ENCODE results near the gene RBM17. TPM values are rescaled to one million over a fixed set of nuclear protein-coding genes. Genes with fewer than 3 reads are reported as not detected.

Gene RBM17
- total and polyA plus RNA-seq, 10 of the 15 experiments (the other 5 are each of a cell fraction or from before 2014, with no cell fraction given): 28.4 to 181 (median 83.9) TPM

DNA sequence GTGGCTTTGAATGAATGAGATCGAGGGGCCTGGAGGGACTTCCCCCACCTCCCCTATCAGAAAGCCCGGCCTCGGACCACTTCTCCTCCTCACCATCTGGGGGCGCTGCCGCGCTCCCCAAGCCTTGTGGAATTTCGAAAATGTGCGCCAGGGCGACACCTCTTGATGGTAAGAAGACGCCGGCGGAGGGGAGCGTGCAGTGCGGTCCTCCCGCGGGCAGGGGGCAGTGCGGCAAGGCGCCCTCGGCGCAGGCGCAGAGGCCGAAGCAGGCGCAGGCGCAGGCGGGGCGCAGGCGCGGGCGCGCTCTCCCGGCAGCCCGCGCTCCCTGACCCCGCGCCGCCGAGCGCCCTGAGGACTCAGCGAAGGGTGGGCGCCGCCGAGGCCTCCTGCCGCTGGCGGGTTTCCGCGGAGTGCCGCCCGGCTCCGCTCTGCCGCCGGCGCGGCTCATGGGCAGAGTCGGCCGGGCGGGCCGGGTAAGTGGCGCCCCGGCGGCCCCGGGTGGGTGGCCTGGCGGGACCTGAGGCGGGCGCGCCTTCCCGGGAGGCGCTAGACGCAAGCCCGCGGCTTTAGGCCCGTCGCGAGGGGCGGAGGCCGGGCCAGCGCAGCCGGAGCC lies at the start of gene RBM17 (continued):
- TF ChIP-seq MLLT1 (IDR thresholded peaks at IDR 0.05) (0 out of 2 replicates have a peak, but pooled peaks have one; percentile 14), DPF2 (IDR thresholded peaks at IDR 0.05) (peak; percentile 81), PAX8 (IDR thresholded peaks at IDR 0.05) (no peak), IKZF1 (conservative IDR thresholded peaks at IDR 0.05) (peak; percentile 100), TAF1 (IDR thresholded peaks at IDR 0.05; ENCODE audit: borderline replicate concordance, low read depth, low read length) (peak; percentile 74; the same call in 1 of the 2 replicates), TCF7 (IDR thresholded peaks at IDR 0.05; ENCODE audit: borderline replicate concordance) (no peak), MYC (IDR thresholded peaks at IDR 0.05; ENCODE audit: insufficient read depth, insufficient read length, insufficient replicate concordance, low read length, severe bottlenecking) (no peak), BACH1 (IDR thresholded peaks at IDR 0.05; ENCODE audit: borderline replicate concordance) (peak; percentile 67; the same call in 1 of the 2 replicates), CEBPB (IDR thresholded peaks at IDR 0.05; ENCODE audit: borderline replicate concordance in 1 of 2, low read depth in 2 of 2, low read length in 2 of 2) (no peak), CHD1 (IDR thresholded peaks at IDR 0.05; ENCODE audit: low read depth, low read length) (no peak), YBX1 (IDR thresholded peaks at IDR 0.05) (no peak), POLR2A (IDR thresholded peaks at IDR 0.05; ENCODE audit: low read depth, low read length) (peak; percentile 85), TBL1XR1 (IDR thresholded peaks at IDR 0.05; ENCODE audit: low read depth, low read length) (no peak), RELA (IDR thresholded peaks at IDR 0.05; ENCODE audit: borderline replicate concordance, partially characterized antibody) (peak; percentile 82), SIX5 (IDR thresholded peaks at IDR 0.05; ENCODE audit: low read depth, low read length, severe bottlenecking) (no peak), ZNF592 (IDR thresholded peaks at IDR 0.05) (peak; percentile 98), PAX5 (IDR thresholded peaks at IDR 0.05; ENCODE audit: borderline replicate concordance, low read depth, low read length) (no peak; the same call in 1 of the 2 replicates), GABPA (IDR thresholded peaks at IDR 0.05; ENCODE audit: low read depth) (no peak), TCF12 (IDR thresholded peaks at IDR 0.05; ENCODE audit: low read depth, low read length) (0 out of 2 replicates have a peak, but pooled peaks have one; percentile 70), IRF3 (IDR thresholded peaks at IDR 0.05) (no peak), HSF1 (IDR thresholded peaks at IDR 0.05; ENCODE audit: low read depth, low read length) (0 out of 2 replicates have a peak, but pooled peaks have one; percentile 52), HDAC2 (IDR thresholded peaks at IDR 0.05) (no peak)
